GM18867 (cell line): ENCODE results near the gene TSPO.
"Not testable (repeated sequence)": the region's sequence is repeated elsewhere in the genome, so short reads cannot be mapped to it uniquely, and the experiment has no call there.

Experiments
- ATAC-seq: cut with Tn5 transposase; IDR thresholded peaks from one replicate; pipeline ENCODE4 v1.9.1; 2021; ENCODE audit warnings: mild to moderate bottlenecking, moderate library complexity; ENCODE audit not compliant: unreplicated experiment

Gene TSPO

DNA sequence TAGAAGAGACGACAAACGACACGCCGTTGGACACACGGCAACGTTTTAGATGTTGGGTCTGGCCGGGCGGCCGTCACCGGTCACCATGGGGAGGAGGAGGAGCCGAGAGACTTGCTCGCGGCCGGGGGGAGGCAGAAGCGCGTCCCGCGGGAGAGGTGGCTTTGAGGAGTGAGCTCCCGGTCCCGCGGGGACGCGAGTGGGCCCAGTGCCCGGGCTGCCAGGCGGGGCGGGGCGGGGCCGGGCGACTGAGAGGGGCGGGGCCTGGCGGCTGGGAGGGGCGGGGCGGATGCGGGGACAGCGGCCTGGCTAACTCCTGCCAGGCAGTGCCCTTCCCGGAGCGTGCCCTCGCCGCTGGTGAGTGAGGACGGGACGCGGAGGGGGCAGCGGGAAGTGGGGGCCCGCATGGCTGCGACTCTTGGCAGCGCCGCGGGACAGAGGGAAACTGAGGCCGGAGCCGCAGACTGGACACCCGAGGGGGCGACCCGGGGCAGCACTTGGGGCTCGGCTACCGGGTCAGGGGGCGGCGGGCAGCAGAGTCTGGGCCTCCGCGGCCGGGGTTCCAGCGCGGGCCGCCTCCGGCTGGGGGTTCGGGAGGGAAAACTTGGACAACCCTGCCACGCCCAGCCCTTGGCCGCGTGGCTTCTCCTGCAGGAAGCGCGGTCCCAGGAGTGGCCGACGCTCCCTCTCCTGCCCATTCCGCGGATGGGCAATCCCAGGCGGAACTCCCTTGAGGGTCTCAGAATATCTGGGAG, at the start of gene TSPO:
TSS of gene TSPO (plus strand) at position 309 of the 752 bp plus-strand sequence. CDS start 7,680 bp downstream, outside the sequence.
- no peak for ATAC-seq

DNA sequence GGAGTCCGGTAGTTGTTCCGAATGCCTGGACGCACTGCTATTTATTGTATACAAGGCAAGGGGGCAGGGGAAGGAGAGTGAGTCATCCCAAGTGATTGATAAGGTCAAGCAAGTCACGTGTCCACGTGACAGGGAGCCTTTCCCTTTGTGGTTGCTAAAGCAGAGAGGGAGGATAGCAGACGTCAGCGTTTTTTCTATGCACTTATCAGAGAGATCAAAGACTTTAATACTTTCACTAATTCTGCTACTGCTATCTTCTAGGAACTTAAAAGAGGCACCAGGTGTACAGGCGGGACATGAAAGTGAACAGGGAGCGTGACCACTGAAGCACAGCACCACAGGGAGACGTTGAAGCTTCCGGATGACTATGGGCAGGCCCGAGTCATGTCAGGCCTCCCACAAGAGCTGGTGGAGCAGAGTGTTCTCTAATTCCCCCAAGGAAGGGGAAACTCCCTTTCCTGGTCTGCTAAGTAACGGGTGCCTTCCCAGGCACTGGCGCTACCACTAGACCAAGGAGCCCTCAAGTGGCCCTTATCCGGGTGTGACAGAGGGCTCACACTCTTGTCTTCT, 47.2 kb upstream of the TSPO start:
- not testable (repeated sequence) for ATAC-seq

DNA sequence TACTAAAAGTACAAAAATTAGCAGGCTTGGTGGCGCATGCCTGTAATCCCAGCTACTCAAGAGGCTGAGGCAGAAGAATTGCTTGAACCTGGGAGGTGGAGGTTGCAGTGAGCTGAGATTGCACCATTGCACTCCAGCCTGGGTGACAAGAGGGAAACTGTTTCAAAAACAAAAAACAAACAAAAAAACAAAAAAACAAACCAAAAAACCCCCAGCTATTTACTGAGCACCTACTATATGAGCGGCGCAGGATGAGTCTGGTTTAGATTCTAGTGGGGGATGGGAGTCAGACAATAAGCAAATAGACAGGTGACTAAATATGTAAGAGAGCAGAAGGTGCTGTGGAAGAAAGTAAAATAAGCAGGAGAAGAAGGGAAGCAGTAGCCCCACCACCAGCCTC, 46.4 kb upstream of the TSPO start:
- not testable (repeated sequence) for ATAC-seq

DNA sequence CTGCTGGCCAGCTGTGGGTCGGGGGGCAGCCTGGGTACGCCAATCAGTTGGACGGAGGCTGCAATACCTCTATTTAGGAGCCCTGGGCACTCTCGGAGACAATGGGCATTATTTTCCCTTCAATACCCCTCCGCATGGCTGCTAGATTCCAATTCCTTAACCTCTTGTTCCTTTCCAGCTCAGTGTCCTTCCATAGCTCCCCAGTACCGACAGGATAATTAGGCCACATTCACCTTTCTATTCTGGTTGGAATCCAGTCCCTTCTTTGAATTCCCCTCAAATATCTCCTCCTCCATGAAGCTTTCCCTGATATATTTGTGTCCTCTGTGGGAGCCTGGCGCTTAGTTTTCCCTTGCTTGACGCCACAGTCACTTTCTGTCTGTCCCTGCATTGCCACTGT, 45.1 kb upstream of the TSPO start:
- no peak for ATAC-seq

DNA sequence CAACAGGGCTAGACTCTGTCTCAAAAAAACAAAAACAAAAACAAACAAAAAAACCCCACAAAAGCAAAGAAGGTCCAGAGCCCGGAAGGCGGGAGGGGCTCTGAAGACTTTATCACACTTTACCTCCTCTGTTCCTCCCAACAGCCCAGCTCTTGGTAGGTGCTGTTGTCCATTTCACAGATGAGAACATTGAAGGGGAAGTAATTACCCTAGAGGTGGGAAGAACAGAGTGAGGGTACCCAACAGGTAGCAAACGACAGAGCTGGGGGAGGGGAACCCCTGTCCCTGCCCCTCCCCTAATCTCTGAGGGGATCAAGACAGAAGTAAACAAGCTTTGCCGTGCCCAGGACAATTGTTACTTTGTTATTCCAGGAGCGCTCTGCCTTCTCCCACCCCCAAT, 41.8 kb upstream of the TSPO start:
- no peak for ATAC-seq

DNA sequence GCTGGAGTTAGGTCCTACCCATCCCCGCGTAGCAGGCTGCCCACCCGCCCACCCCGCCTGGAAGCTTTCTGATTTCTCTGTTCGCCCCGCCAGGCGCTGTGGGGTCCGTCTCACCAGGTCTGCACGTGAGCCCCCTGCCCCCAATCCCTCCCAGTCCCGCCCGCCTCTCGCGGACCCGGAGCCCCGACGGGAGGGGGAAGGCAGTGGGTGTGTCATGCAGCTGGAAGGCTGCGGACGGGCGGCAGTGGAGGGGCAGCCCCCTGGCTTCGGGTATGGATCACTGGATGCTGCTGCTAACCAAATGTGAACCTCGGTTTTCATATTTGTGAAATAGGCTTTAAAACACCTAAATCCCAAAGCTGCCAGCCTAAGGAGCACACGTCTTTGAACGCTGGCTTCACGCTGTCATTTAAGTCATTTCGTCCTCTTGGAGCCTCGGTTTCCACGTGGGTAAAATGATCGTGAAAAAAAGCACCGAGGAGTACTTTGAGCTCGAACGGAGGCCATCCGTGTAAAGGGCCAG, 41.4 kb upstream of the TSPO start:
- ATAC-seq: no peak

DNA sequence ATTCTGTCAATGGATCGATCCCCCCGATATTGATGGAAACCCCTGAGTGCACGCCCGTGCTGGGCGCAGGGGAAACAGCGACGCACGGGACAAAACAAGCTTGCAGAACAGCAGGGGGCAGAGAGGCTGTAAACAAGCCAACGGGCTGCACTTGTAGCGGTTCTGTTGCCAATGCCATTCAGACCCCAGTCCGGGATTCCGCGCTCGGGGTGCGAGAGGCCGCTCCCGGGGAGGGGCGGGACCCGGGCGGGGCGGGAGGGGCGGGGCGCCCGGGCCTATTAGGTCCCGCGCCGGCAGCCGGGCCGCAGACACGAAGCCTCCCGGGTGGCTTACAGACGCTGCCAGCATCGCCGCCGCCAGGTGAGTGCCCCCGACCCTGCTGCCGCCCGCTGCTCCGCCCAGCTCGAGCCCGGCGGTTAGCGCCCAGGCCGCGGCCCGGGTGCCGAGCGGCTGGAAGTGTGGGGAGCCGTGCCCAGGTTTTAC, 40.9 kb upstream of the TSPO start, which contains the start of gene BIK:
TSS of gene BIK (plus strand) at position 307 of the 483 bp plus-strand sequence. CDS start 13,273 bp downstream, outside the sequence.
- ATAC-seq: no peak

DNA sequence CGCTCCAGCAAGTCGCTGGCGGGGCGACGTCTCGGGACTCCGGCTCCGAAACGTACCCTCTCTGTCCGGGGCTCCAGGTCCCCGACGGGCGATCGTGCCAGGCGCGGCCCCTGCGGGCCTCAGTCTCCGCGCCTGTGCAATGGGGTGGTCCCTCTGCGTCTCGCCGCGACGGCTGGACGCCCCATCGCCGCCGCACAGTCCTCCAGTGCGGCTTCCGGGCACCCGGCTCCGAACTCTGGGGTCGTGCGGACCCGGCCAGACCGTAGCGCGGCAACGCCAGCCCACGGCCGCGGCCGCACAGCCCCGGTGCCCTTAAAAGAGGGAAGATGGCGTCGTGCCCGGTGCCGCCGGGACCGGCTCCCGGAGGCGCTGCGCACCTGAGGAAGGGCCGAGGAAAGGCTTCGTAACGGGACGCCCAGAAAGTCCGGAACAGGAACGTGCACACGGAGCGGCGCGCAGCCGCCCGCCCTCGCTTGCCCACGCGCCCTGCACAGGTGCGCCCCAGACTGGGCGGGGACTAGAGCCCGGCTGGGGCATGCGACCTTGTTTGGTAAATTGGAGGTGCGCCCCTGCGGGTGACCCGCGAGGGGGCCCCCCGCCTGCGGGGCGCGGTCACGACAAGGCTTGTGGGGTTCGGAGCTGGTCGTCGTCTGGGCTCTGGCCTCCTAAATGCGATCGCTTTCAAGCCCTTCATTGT, 40.3 kb upstream of the TSPO start:
- ATAC-seq: no peak

DNA sequence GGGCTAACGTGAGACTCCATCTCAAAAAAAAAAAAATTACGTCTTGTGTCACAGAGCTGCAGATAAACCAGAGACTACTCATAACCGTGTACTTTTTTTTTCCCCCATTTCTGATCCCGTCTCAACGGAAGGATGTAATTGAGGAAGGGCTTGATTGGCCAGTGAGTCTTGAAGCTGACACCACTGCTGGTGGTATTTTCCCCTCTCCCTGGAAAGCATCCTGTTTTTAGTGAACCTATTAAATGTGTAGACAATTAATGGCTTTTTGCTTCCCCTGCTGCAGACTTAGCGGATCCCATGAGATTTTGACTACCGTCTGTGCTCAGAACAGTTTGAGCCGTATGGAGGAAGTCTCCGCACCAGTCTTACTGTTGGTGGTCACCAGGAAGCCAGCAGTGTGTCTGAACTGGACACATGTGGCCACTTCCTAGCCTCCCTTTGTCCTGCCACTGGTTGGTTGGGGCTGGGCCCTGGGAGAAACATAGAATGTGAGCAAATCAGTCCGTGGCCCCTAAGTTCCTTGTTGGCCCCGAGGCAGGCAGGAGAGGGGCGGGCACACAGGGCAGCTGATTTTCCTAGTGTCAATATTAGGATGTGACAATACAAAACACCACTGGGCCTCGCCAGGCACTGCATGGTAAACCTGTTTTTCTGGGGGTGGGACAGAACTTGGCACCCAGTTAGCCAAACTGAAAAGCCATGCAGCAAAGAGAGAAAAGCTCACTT, 37.7 kb upstream of the TSPO start:
- no peak for ATAC-seq

DNA sequence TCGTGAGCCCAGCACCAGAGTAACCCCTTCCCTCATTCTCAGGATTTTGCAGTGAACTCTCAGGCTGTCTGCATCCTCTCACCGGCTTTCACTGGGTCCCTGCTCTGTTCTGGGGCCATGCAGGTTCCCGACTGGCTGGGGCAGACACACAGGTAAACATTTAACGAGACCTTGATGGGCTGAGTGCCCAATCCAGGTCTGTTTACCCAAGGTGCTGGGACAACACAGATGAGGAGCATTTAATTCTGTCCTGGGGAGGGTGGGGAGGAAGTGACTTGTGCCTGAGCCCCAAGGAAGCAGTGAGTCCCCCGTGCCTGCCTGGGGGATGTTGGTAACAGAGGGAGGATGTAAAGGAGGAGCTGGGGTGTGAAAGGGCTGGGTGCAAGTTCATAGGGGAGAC, 36.4 kb upstream of the TSPO start:
- ATAC-seq: no peak

DNA sequence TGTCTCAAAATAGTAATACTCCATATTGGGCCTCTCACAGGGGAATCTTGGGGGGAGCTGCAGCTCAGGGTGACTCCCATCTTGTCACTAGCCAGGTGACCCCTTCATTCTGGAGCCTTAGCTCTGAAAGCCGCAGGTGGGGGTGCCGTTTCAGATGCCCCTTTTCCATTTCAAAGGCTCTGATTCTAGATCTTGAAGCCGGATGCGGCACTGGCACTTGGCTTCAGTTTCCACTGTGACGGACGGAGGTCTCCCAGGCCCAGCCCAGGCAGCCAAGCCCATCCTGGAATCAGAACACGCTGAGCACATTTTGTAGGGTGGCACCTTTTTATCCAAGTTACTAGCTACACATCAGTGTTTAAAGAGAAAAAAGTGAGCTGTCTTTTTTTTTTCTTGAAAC, 34.4 kb upstream of the TSPO start:
- no peak for ATAC-seq

DNA sequence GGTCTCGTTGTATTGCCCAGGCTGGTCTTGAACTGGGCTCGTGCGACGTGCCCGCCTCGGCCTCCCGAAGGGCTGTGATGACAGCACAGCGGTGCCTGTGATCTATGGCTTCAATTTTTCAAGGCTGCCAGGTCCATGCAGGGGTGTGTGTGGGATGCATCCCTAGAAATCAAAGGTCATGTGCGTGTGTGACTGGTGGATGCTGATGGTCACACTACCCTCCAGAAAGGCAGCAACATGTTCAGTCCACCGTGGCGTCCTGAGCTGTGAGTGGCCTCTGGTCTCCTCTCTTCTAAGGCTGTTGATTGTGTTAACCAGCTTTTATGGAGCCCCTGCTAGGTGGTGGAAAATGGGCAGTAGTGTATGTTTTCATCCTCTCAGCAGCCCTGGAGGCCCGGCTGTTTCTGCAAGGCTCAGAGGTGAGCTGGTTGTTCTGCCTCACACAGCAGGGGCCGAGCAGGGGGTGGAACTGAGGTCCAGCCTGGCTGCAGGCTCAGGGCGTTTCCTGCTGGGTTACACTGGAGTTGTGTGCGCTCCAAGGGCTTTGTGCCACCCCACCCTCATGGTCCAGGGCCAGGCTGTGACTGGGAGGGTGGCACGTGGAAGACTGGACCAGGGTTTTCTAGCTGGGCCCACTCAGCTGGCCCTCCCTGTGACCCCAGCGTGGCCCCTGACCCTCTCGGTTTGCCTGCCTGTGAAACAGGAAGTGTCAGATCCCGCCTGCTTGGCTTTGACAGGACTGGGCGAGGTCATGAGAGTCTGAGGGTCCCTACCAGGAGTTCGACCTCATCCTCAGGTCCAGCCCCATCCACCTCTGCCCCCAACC, 33.1 kb upstream of the TSPO start:
- ATAC-seq: no peak

DNA sequence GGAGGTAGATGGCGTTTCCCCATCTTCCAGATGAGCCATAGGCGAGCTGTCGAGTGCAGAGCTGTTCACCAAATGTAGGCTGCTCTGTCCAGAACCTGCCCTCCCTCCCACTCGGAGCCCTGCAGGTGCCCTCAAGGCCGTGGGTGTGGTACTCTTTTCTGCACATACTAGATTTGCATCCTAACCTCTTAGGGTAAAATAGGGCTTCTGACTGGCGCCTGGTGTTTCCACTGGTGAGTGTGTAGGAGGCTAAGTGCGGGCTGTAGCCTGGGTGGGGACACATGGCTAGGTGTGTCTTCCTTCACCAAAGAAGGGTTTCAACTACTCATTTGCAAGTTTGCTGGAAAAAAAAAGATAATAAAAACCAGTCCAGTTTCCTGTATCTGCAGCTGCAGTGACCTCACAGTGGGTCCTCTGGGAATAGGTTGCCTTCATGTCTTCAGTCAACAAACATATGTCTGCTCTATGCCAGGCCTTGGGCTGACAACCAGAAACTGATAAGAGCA, 32.4 kb upstream of the TSPO start:
- ATAC-seq: no peak

DNA sequence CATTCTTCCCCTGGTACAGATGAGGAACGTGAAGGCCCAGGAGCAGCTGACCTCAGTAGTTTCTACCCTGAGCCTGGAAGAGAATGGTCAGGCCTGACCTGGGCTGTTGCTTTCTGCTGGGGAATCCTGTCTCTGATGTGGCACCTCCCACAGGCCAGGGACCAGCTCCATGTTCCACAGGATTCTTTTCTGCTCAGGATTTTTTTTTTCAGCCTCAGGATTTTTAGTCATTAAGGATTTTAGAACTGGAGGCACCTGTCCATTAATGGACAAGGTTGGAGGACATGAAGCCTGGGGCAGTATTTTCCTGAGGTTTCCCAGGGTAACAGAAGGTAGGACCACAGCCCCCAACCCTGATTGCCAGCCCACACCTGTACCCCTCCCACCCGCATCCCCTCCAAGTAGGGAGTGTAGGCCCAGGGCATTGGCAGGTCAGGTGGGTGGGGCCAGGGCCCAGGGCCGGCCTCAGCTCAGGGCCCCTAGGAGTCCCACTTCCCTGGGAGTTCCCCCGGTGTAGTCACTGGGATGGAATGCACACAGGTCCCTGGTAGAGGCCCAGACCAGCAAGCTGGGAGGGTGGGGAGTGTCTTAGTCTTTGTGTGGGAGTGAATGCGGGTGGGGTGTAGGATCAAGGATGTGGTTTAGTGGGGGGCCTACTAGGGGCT, 24.7 kb upstream of the TSPO start:
- ATAC-seq: no peak

DNA sequence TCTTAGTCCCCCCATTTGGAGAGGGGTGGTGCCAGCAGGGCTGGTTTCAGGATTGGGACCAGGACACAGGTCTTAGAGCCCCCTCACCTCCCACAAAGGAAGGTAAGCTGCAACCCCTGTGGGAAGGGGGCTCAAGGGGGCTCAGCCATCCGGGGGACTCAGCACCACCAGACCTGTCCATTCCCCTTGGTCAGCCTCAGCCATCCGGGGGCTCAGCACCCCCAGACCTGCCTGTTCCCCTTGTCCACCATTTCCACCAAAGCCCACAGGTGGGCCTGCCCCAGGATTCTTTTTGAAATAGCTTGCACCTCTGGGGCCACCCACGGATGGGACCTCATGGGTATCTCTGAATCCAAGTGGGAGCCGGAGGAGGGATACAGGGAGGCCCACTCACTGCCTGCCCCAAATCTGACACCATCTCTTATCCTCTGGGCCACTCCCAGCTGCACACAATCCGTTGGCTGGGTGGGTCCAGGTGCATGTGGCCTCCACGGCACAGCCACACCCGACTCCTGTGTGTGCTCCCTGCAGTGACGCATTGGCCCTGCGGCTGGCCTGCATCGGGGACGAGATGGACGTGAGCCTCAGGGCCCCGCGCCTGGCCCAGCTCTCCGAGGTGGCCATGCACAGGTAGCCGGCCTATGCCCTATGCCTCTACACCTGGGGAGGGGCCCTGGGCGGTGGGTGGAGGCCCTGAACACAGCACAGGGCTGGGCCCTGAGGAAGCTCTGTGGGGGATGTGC, 24.0 kb upstream of the TSPO start:
- no peak for ATAC-seq

DNA sequence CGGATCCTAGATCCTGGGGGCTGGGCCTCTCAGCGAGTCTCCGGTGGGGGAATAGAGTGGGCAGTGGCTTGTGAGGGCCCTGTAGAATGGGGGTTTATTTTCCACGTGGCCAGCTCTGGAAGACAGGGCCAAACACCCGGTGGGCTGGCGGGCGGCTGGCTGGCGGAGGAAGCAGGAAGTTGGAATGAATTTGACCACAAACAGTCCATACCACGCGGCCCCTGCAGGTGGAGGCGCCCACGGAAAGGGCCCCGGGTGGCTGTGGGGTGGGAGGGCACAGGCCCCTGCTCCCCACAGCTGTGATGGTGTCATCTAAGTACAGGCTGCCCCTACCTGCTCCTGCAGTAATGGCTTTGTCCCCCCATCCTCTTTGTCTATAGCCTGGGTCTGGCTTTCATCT, 23.2 kb upstream of the TSPO start:
- ATAC-seq: no peak

DNA sequence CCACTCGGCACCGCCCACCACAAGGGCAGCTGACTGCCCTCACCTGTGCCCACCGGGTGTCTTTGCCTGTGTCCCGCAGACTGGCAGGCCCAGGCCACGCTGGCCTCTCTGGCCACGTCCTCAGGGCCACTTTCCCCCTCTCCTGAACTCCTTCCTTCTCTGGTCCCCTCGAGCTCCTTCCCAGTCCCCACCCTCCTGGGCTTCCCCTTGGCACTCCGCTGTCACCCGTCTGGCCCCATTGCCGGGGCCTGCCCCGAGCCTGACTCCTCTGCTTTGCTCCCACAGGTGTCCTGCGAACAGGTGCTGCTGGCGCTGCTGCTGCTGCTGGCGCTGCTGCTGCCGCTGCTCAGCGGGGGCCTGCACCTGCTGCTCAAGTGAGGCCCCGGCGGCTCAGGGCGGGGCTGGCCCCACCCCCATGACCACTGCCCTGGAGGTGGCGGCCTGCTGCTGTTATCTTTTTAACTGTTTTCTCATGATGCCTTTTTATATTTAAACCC, 22.4 kb upstream of the TSPO start:
- ATAC-seq: no peak
